H1 (cell line): Measurements from ENCODE around the gene PPP1R18. TPM values are rescaled to one million over a fixed set of nuclear protein-coding genes. Genes with fewer than 3 reads are reported as not detected.

Experiments
- CTCF ChIA-PET: fragments of 300-600 bp; sonication (Branson Sonifier 250); formaldehyde crosslinking; loops from one replicate; lab custom pipeline; 2021; ENCODE audit not compliant: partially characterized antibody; lab: Charles Lee
- POLR2A ChIA-PET: fragments of 300-600 bp; sonication (Branson Sonifier 250); formaldehyde crosslinking; loops from one replicate; lab custom pipeline; 2021; ENCODE audit warnings: inconsistent platforms; ENCODE audit not compliant: partially characterized antibody; lab: Charles Lee
- DNase-seq, 2 experiments: peaks; one replicate each; pipeline versions ENCODE4 v3.0.0 to v3.0.0-alpha.2; 2010 to 2022; ENCODE audit warnings: low spot score in 2 of 2, low read depth in 1 of 2, mixed read lengths in 1 of 2
- FAIRE-seq: peaks from 2 replicates; lab custom pipeline; 2011; peaks lifted over from hg19 to GRCh38; lab: Jason Lieb, UNC
- H2AFZ ChIP-seq: 2 replicates; pipeline ENCODE4 v1.8.1; 2012; ENCODE audit warnings: low read length, inconsistent platforms
- H2AK5ac ChIP-seq: 2 replicates; pipeline ENCODE4 v1.6.1; 2013; ENCODE audit warnings: low read depth, low read length
- H2BK120ac ChIP-seq: replicated peaks from 2 replicates; pipeline ENCODE3; 2013; ENCODE audit warnings: low read depth, low read length, inconsistent platforms
- H2BK12ac ChIP-seq: 2 replicates; pipeline ENCODE4 v1.6.1; 2013; ENCODE audit warnings: low read depth, low read length
- H2BK15ac ChIP-seq: 2 replicates; pipeline ENCODE4 v1.6.1; 2013; ENCODE audit warnings: low read length
- H2BK20ac ChIP-seq: 2 replicates; pipeline ENCODE4 v1.6.1; 2013; ENCODE audit warnings: low read length
- H2BK5ac ChIP-seq: 2 replicates; pipeline ENCODE4 v1.6.1; 2013; ENCODE audit warnings: low read depth, low read length
- H3K14ac ChIP-seq: 2 replicates; pipeline ENCODE4 v1.6.1; 2013; ENCODE audit warnings: inconsistent platforms; ENCODE audit not compliant: insufficient read length
- H3K18ac ChIP-seq: 2 replicates; pipeline ENCODE4 v1.6.1; 2013; ENCODE audit warnings: low read length; ENCODE audit errors: extremely low read depth
- H3K23ac ChIP-seq: 2 replicates; pipeline ENCODE4 v1.6.1; 2013; ENCODE audit warnings: inconsistent platforms; ENCODE audit not compliant: insufficient read length
- H3K23me2 ChIP-seq: 2 replicates; pipeline ENCODE4 v1.6.1; 2013; ENCODE audit warnings: low read depth, low read length
- H3K27ac ChIP-seq: 2 replicates; pipeline ENCODE4 v1.6.1; 2011; ENCODE audit warnings: low read depth, low read length, inconsistent platforms
- H3K27me3 ChIP-seq, 4 experiments: replicated peaks in 1 of 4; 1 replicate in 1 of 4; 2 replicates in 3 of 4; pipeline versions ENCODE4 v1.6.1 to v1.8.1; 2011 to 2013; ENCODE audit warnings: low read length in 3 of 4, mild to moderate bottlenecking in 3 of 4, inconsistent platforms in 2 of 4, mixed read lengths in 2 of 4, moderate library complexity in 1 of 4; ENCODE audit not compliant: control insufficient read depth in 3 of 4, insufficient read depth in 3 of 4; ENCODE audit errors: extremely low read depth in 1 of 4
- H3K36me3 ChIP-seq, 4 experiments: 2 replicates each; pipeline versions ENCODE4 v1.6.1 to v1.8.1; 2011 to 2013; ENCODE audit warnings: mild to moderate bottlenecking in 4 of 4, low read length in 3 of 4, moderate library complexity in 2 of 4, control low read depth in 1 of 4, inconsistent platforms in 1 of 4; ENCODE audit not compliant: insufficient read depth in 4 of 4, control insufficient read depth in 2 of 4
- H3K4ac ChIP-seq: replicated peaks from 2 replicates; pipeline ENCODE3; 2013; ENCODE audit warnings: low read length, low read depth, mixed read lengths, inconsistent platforms; ENCODE audit not compliant: insufficient read length
- H3K4me1 ChIP-seq, 4 experiments: replicated peaks in 1 of 4; 1 replicate in 1 of 4; 2 replicates in 3 of 4; pipeline versions ENCODE4 v1.6.1 to v1.8.1; 2011 to 2013; ENCODE audit warnings: low read length in 3 of 4, inconsistent platforms in 2 of 4, mixed read lengths in 1 of 4; ENCODE audit not compliant: insufficient read depth in 4 of 4, control insufficient read depth in 3 of 4
- H3K4me2 ChIP-seq, 2 experiments: 2 replicates each; pipeline versions ENCODE4 v1.6.1 to v1.8.1; 2011 to 2013; ENCODE audit warnings: low read depth in 2 of 2, low read length in 2 of 2, control low read depth in 1 of 2, inconsistent platforms in 1 of 2, mild to moderate bottlenecking in 1 of 2; ENCODE audit not compliant: insufficient read depth in 1 of 2
- H3K4me3 ChIP-seq, 4 experiments: fragments of 200-600, 300-600 bp in 1 of 4; sonication (generic), shearing (Covaris generic), sonication (Bioruptor Twin) in 1 of 4; 2 replicates each; pipeline versions ENCODE4 v1.5.1 to v1.8.1; 2011 to 2016; ENCODE audit warnings: low read length in 4 of 4, low read depth in 3 of 4, control low read depth in 2 of 4, inconsistent platforms in 2 of 4, mild to moderate bottlenecking in 2 of 4, mixed read lengths in 1 of 4, moderate library complexity in 1 of 4; ENCODE audit not compliant: insufficient read depth in 2 of 4; ENCODE audit errors: extremely low read depth in 1 of 4
- H3K56ac ChIP-seq: replicated peaks from 2 replicates; pipeline ENCODE3; 2013; ENCODE audit warnings: low read depth, mild to moderate bottlenecking, mixed read lengths, low read length, inconsistent platforms; ENCODE audit not compliant: insufficient read length
- H3K79me1 ChIP-seq: 2 replicates; pipeline ENCODE4 v1.6.1; 2013; ENCODE audit warnings: low read depth, low read length, control low read depth
- H3K79me2 ChIP-seq, 2 experiments: 2 replicates each; pipeline versions ENCODE4 v1.6.1 to v1.8.1; 2012 to 2013; ENCODE audit warnings: low read length in 2 of 2, mild to moderate bottlenecking in 2 of 2, inconsistent platforms in 1 of 2; ENCODE audit not compliant: insufficient read depth in 2 of 2, control insufficient read depth in 1 of 2
- H3K9ac ChIP-seq, 4 experiments: replicated peaks in 1 of 4; 1 replicate in 1 of 4; 2 replicates in 3 of 4; pipeline versions ENCODE4 v1.6.1 to v1.8.1; 2011 to 2013; ENCODE audit warnings: low read depth in 3 of 4, low read length in 3 of 4, control low read depth in 2 of 4, mild to moderate bottlenecking in 2 of 4, moderate library complexity in 2 of 4, inconsistent platforms in 1 of 4; ENCODE audit errors: extremely low read depth in 1 of 4
- H3K9me3 ChIP-seq, 2 experiments: 2 replicates each; pipeline versions ENCODE4 v1.6.1 to v1.8.1; 2012 to 2013; ENCODE audit warnings: mild to moderate bottlenecking in 2 of 2, moderate library complexity in 2 of 2, control low read depth in 1 of 2, inconsistent platforms in 1 of 2, low read depth in 1 of 2, low read length in 1 of 2, mixed read lengths in 1 of 2; ENCODE audit not compliant: insufficient read depth in 2 of 2
- H4K20me1 ChIP-seq, 2 experiments: replicated peaks in 1 of 2; 2 replicates each; pipeline versions ENCODE3 to v1.8.1; 2011 to 2013; ENCODE audit warnings: inconsistent platforms in 2 of 2, low read length in 2 of 2, mild to moderate bottlenecking in 1 of 2; ENCODE audit not compliant: insufficient read depth in 2 of 2, control insufficient read depth in 1 of 2
- H4K5ac ChIP-seq: 2 replicates; pipeline ENCODE4 v1.6.1; 2013; ENCODE audit warnings: low read length, low read depth, mixed read lengths, inconsistent platforms; ENCODE audit not compliant: insufficient read length
- H4K8ac ChIP-seq: 2 replicates; pipeline ENCODE4 v1.8.0; 2013; ENCODE audit warnings: mild to moderate bottlenecking, moderate library complexity, low read length, inconsistent platforms; ENCODE audit not compliant: insufficient read depth; ENCODE audit errors: extremely low read depth
- H4K91ac ChIP-seq: replicated peaks from 2 replicates; pipeline ENCODE3; 2013; ENCODE audit warnings: low read length, mixed read lengths, inconsistent platforms; ENCODE audit not compliant: insufficient read length
- BCL11A ChIP-seq, 2 experiments: IDR thresholded peaks; one replicate each; pipeline ENCODE4 v1.6.1; 2011; ENCODE audit warnings: low read depth in 2 of 2, low read length in 2 of 2, mild to moderate bottlenecking in 2 of 2
- CEBPB ChIP-seq: IDR thresholded peaks from 2 replicates; pipeline ENCODE4 v1.6.1; 2012; ENCODE audit warnings: low read depth, low read length
- CREB1 ChIP-seq: IDR thresholded peaks from 2 replicates; pipeline ENCODE4 v1.6.1; 2012; ENCODE audit warnings: inconsistent platforms
- EGR1 ChIP-seq: IDR thresholded peaks from 2 replicates; pipeline ENCODE4 v1.6.1; 2011; ENCODE audit warnings: low read depth, low read length, borderline replicate concordance
- GABPA ChIP-seq: IDR thresholded peaks from 2 replicates; pipeline ENCODE4 v1.6.1; 2011; ENCODE audit warnings: mild to moderate bottlenecking, low read length, moderate library complexity, borderline replicate concordance; ENCODE audit not compliant: insufficient read depth
- HDAC6 ChIP-seq: IDR thresholded peaks from one replicate; pipeline ENCODE4 v1.7.1; 2012; ENCODE audit warnings: low read depth, mild to moderate bottlenecking, inconsistent platforms, low read length, moderate library complexity
- SAP30 ChIP-seq: fragments of 300-600 bp; sonication (generic); IDR thresholded peaks from 2 replicates; pipeline ENCODE4 v1.7.1; 2012; ENCODE audit warnings: low read length, moderate library complexity, mild to moderate bottlenecking, inconsistent platforms; ENCODE audit not compliant: insufficient read depth, insufficient replicate concordance
- SP4 ChIP-seq: IDR thresholded peaks from 2 replicates; pipeline ENCODE4 v1.6.1; 2012; ENCODE audit warnings: low read length, inconsistent platforms
- ZNF274 ChIP-seq: IDR thresholded peaks from 2 replicates; pipeline ENCODE4 v1.7.0; 2012; ENCODE audit warnings: low read length, borderline replicate concordance; ENCODE audit errors: extremely low read depth
- WGBS, 2 experiments: shearing (Covaris generic) in 1 of 2; methylation state at CpG; one replicate each; pipeline versions ENCODE4 v1.1.6 to v1.1.7; 2013 to 2015; ENCODE audit warnings: low lambda C conversion rate in 2 of 2, mixed read lengths in 2 of 2, inconsistent platforms in 1 of 2, low coverage in 1 of 2, missing lambda C conversion rate in 1 of 2; ENCODE audit not compliant: insufficient replicate concordance in 2 of 2, insufficient coverage in 1 of 2, insufficient read length in 1 of 2; ENCODE audit errors: extremely low coverage in 1 of 2, missing lambda C conversion rate in 1 of 2; 5-methylcytosine and 5-hydroxymethylcytosine counted together
- polyA plus RNA-seq, 7 experiments: library from polyadenylated mRNA; depleted of rRNA in 3 of 7; stranded (reverse) in 5 of 7; unstranded in 2 of 7; fragments of >200 nt in 5 of 7; fragments of 200-250 nt in 2 of 7; gene quantifications; 1 replicate in 5 of 7; 2 replicates in 1 of 7; 4 replicates in 1 of 7; pipeline versions ENCODE4 v1.2.1 to v1.2.3, GENCODE V29; 2011 to 2013; ENCODE audit warnings: missing spikeins in 2 of 7, mixed read lengths in 2 of 7
- total RNA-seq: library from RNA; stranded (reverse); fragmentation: NEBNext Ultra II Directional; extraction: Animal tissue kit (Norgen Biotek cat#: 25700); gene quantifications from 2 replicates; pipeline ENCODE4 v1.2.1, GENCODE V29; 2021
- TF ChIP-seq, protein P1 (sequence below): IDR thresholded peaks from 2 replicates; pipeline ENCODE4 v1.6.1; 2012; ENCODE audit warnings: low read length, inconsistent platforms
- TF ChIP-seq, protein P2 (sequence below): IDR thresholded peaks from 2 replicates; pipeline ENCODE4 v1.6.1; 2012; ENCODE audit warnings: inconsistent platforms
- TF ChIP-seq, protein P3 (sequence below): IDR thresholded peaks from 2 replicates; pipeline ENCODE4 v1.6.1; 2011; ENCODE audit warnings: low read depth, mild to moderate bottlenecking, low read length; ENCODE audit not compliant: insufficient read depth

Gene PPP1R18
- total and polyA plus RNA-seq, 2 of the 8 experiments (the other 6 are each of a cell fraction or from before 2014, with no cell fraction given): 25.1 to 29.1 TPM

DNA sequence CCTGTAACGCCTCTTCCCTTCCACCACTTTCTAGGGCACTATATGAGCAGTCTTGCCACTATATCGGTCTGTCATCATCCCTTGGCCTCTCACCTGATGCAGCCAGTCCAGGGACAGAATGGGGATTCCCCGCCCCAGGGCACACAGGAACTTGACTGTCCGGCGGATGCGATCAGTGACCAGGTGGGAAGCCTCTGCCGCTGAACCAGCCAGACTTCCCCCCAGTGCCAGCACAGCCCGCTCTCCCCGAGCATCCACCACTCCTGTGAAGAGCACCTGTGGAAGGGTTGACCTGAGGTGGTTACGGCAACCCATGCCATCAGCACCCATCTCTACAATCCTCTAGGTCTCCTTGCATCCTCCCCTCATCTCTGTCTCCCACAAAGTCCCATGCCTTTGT, 16.6 kb upstream of the PPP1R18 start:
- CTCF ChIA-PET: interaction anchor here (1.2 to 1.6 kb wide), 5 partner anchors 8 to 131 kb away, joined by 3 to 6 read pairs (median 4); no protein-coding TSS in a partner anchor
- TF ChIP-seq CREB1: no peak
- TF ChIP-seq, protein P1, sequence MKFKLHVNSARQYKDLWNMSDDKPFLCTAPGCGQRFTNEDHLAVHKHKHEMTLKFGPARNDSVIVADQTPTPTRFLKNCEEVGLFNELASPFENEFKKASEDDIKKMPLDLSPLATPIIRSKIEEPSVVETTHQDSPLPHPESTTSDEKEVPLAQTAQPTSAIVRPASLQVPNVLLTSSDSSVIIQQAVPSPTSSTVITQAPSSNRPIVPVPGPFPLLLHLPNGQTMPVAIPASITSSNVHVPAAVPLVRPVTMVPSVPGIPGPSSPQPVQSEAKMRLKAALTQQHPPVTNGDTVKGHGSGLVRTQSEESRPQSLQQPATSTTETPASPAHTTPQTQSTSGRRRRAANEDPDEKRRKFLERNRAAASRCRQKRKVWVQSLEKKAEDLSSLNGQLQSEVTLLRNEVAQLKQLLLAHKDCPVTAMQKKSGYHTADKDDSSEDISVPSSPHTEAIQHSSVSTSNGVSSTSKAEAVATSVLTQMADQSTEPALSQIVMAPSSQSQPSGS: no peak
- no peak for TF ChIP-seq SAP30
- TF ChIP-seq, protein P2, sequence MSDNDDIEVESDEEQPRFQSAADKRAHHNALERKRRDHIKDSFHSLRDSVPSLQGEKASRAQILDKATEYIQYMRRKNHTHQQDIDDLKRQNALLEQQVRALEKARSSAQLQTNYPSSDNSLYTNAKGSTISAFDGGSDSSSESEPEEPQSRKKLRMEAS: no peak
- TF ChIP-seq BCL11A (IDR thresholded peaks at IDR 0.05; ENCODE audit: low read depth in 2 of 2, low read length in 2 of 2): no peak
- no peak for TF ChIP-seq EGR1
- TF ChIP-seq GABPA: no peak
- TF ChIP-seq HDAC6: no peak
- TF ChIP-seq, protein P3, sequence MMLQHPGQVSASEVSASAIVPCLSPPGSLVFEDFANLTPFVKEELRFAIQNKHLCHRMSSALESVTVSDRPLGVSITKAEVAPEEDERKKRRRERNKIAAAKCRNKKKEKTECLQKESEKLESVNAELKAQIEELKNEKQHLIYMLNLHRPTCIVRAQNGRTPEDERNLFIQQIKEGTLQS: no peak
- TF ChIP-seq SP4: no peak
- no peak for TF ChIP-seq CEBPB
- TF ChIP-seq ZNF274: no peak

More for the DNA sequence above, 16.6 kb upstream of the PPP1R18 start:
- no peak for FAIRE-seq
- Histone ChIP-seq H3K27ac (no peak overlapping the region), H3K27me3 (no peaks in the 10 kb centered on the region), H4K8ac (no peak overlapping the region), H4K91ac (no peak overlapping the region), H3K4ac (no peak overlapping the region), H3K79me2 (no peaks in the 10 kb centered on the region), H3K79me1 (no peaks in the 10 kb centered on the region), H3K9me3 (no peaks in the 10 kb centered on the region), H3K36me3 (peaks cover 5 to 38% (median 20%) of the 10 kb centered on the region in 4 experiments; a peak in 6 of 8 replicates), H2BK5ac (no peak overlapping the region), H3K18ac (no peak overlapping the region), H2BK120ac (no peak overlapping the region), H2BK20ac (no peak overlapping the region), H3K9ac (no peak overlapping the region), H3K23me2 (no peaks in the 10 kb centered on the region), H3K56ac (no peak overlapping the region), H3K14ac (no peak overlapping the region), H3K4me2 (no peak overlapping the region), H3K23ac (no peak overlapping the region), H3K4me3 (no peak overlapping the region), H4K20me1 (peaks cover 3% of the 10 kb centered on the region in 2 experiments), H4K5ac (no peak overlapping the region), H2AFZ (no peak overlapping the region), H3K4me1 (no peaks in the 10 kb centered on the region; a peak in 1 of 7 replicates), H2AK5ac (no peak overlapping the region), H2BK15ac (no peak overlapping the region), H2BK12ac (no peak overlapping the region)
- WGBS, 2 experiments: 96% methylated on average over 10 of the region's 10 CpGs; no CpG with 5 or more reads in 1 of the 2 experiments
- no peak for DNase-seq
- POLR2A ChIA-PET: interaction anchor here (0.8 to 35.9 kb wide), 6 partner anchors 3 to 102 kb away, joined by 3 to 732 read pairs (median 4); partner anchors contain the start of genes IER3, MDC1, NRM and TUBB
